RPMI8226 (cell line): Measurements from ENCODE around the gene PLS3.

Experiments
- DNase-seq: peaks from one replicate; pipeline ENCODE4 v3.0.0-alpha.2; 2015

PLS3 gene

DNA sequence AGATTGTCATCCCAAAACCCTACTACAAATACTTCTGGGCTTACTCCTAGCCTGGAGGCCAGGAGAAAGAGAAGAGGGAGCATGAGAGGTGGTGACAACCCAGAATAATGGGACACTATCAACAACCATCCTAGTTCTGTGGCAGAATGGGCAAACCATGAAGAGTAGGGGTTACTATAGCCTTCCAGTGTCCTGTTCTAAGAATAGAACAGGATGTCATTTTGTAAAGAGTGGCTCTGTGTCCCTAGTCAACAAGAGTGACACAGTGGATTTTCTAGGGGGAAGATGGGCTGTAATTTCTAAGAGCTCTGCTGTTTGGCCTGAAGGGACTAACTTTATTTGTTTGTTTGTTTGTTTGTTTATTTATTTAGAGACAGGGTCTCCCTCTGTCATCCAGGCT, 136.0 kb downstream of the PLS3 start:
- DNase-seq: no peak

- no peak for DNase-seq
Observed at GRCh38 chrX:115697806-115698205, 136.8 kb downstream of the PLS3 start.
